Measurements from ENCODE around the gene TEX30. TPM values are rescaled to one million over a fixed set of nuclear protein-coding genes. Genes with fewer than 3 reads are reported as not detected.

TEX30 gene
- total RNA-seq = 1 to 10 TPM; 1.8 to 2.8 (median 2.1) TPM
- 1 to 10 TPM; 8.2 to 9.6 TPM for polyA plus RNA-seq

DNA sequence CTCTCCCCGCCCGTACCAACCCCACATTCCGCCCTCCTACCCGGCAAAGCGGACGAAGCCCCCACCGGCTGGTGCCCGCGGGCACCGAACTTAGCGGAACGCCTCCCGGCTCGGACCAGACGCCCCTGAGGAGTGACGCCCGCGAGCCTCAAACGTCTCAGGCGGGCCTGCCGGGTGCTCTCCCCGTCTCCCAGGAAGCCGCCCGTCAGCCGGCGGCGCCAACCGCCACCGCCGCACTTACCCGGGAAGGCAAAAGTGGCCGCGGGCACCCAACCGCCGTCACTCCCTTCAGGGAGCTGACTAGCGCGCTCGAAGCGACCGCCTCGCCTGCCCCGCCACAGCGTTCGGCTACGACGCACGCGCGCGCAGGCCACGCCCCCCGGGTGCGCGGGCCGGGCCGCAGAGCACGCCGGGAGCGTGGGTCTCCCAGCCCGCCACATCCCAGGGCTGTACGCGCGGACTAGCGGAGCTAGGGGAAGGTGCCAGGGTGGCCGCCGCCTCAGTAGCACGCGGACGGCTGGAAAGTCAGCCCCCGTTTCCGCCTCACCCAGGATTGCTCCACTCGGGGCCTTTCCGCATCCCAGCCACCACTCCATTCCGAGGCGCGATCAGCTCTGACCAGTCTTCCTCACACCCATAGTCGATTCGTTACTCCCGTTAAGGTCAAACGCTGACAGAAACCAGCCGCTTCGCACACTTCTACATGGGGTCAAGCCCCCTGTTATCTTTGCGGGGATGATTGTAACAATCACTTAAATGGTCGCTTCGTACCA lies at the start of gene TEX30:
Gene TEX30, minus strand, starts transcription at position 346 of the 773 bp plus-strand sequence. CDS start 3,760 bp downstream, outside the sequence.
- Histone ChIP-seq H3K4me3 (peak within 1 kb of the TSS; percentile 43 to 91 (median 80)), H3K36me3 (no peaks in the 10 kb centered on the region), H3K27me3 (no peaks in the 10 kb centered on the region), H3K4me1 (peaks cover 0 to 3% (median 0%) of the 10 kb centered on the region in 3 donors), H3K9me3 (no peaks in the 10 kb centered on the region), H3K27ac (peak within 1 kb of the TSS; percentile 74 to 84 (median 81))
- ATAC-seq (peak; percentile 98 to 100 (median 99)), FAIRE-seq (no peak), DNase-seq (peak; percentile 76 to 95 (median 90))
- 1% methylated on average over 68 to 85 of the region's 85 CpGs for WGBS, 2 donors
- intact Hi-C loops (cut with DNase I) = no loop called here
- TF ChIP-seq, protein P1, sequence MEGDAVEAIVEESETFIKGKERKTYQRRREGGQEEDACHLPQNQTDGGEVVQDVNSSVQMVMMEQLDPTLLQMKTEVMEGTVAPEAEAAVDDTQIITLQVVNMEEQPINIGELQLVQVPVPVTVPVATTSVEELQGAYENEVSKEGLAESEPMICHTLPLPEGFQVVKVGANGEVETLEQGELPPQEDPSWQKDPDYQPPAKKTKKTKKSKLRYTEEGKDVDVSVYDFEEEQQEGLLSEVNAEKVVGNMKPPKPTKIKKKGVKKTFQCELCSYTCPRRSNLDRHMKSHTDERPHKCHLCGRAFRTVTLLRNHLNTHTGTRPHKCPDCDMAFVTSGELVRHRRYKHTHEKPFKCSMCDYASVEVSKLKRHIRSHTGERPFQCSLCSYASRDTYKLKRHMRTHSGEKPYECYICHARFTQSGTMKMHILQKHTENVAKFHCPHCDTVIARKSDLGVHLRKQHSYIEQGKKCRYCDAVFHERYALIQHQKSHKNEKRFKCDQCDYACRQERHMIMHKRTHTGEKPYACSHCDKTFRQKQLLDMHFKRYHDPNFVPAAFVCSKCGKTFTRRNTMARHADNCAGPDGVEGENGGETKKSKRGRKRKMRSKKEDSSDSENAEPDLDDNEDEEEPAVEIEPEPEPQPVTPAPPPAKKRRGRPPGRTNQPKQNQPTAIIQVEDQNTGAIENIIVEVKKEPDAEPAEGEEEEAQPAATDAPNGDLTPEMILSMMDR (IDR thresholded peaks at IDR 0.05) = no peak

DNA sequence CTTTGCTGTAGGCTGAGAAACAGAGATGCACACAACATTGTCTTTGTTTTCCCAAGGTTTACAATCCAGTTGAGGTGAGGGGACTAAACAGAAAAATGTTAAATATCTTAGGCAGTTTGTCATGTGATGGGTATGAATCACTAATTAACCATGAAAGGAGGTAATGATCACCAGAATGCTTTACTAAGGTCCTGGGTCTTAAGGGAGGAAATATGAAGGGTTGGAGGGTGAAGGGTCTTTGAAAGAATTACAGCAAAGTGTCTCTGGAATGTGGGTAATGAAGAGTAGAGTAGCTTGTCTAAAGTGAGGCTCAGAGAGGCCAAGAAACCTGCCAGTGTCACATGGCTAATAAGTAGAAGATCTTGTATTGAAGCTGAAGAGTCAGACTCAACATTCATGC lies 44.3 kb upstream of the TEX30 start:
- DNase-seq = no peak
- no peak for FAIRE-seq
- peaks cover 0 to 4% (median 3%) of the 10 kb centered on the region in 3 donors for H3K4me1 ChIP-seq
- no peaks in the 10 kb centered on the region for H3K9me3 ChIP-seq
- no peak overlapping the region for H3K27ac ChIP-seq
- no peak overlapping the region for H3K4me3 ChIP-seq
- TF ChIP-seq, protein P1 (IDR thresholded peaks at IDR 0.05) = no peak
- peaks cover 0 to 16% (median 0%) of the 10 kb centered on the region in 3 donors for H3K36me3 ChIP-seq
- H3K27me3 ChIP-seq = no peaks in the 10 kb centered on the region
- ATAC-seq = peak in 1 of 4 donors; percentile 29
- intact Hi-C loops (cut with DNase I) = no loop called here

DNA sequence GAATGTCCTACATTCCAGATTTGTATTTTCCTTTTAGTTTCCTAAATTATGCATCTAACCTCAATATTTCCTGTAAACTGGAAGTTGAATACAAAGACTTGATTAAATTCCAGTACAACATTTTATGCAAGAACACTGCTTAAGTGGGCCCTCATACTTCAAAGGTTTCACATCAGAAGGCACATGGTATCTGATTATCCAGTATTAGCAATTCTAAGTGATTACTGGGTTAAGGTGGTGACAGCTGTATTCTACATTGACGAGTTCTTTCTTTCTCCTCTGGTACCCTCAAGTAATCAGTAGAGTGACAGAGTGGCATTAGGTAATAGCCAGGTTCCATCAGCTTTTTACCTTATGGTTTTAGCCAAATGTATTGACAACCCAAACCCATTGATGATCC lies 43.7 kb upstream of the TEX30 start:
- peaks cover 0 to 6% (median 3%) of the 10 kb centered on the region in 3 donors for H3K4me1 ChIP-seq
- H3K27ac ChIP-seq = peak overlapping the region in 1 of 4 donors; percentile 13
- intact Hi-C loops (cut with DNase I) = no loop called here
- H3K27me3 ChIP-seq = no peaks in the 10 kb centered on the region
- H3K9me3 ChIP-seq = no peaks in the 10 kb centered on the region
- ATAC-seq (no peak), DNase-seq (no peak), FAIRE-seq (no peak)
- H3K4me3 ChIP-seq = no peak overlapping the region
- H3K36me3 ChIP-seq = peaks cover 0 to 16% (median 0%) of the 10 kb centered on the region in 3 donors
- WGBS, 2 donors = 67 to 96% methylated on average over 1 of the region's 1 CpG
- TF ChIP-seq, protein P1 (IDR thresholded peaks at IDR 0.05) = no peak

DNA sequence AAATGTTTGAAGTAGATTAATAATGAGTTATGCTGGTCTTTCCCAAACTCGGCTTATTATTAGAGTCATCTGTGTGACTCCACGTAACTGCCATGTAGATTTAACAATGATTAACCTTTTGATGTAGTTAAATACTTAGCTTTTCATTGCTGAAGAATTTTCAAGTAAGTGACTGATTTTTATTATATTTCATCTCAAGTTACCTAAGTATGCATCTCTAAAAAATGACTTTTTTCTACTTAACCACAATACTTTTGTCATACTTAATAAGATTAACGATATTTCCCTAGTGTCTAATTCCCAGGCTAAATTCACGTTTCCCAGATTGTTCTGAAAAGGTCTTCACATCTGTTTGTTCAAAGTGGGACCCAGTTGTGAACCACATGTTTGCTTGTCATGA lies 43.1 kb upstream of the TEX30 start:
- Histone ChIP-seq H3K27me3 (no peaks in the 10 kb centered on the region), H3K36me3 (peaks cover 0 to 11% (median 0%) of the 10 kb centered on the region in 3 donors), H3K4me1 (peaks cover 0 to 6% (median 3%) of the 10 kb centered on the region in 3 donors), H3K4me3 (no peak overlapping the region), H3K27ac (peak overlapping the region in 1 of 4 donors; percentile 8), H3K9me3 (no peaks in the 10 kb centered on the region)
- DNase-seq = no peak
- WGBS, 2 donors = 65 to 66% methylated on average over 4 of the region's 4 CpGs
- intact Hi-C loops (cut with DNase I) = no loop called here
- no peak for FAIRE-seq
- ATAC-seq = no peak
- TF ChIP-seq, protein P1 (IDR thresholded peaks at IDR 0.05) = no peak

DNA sequence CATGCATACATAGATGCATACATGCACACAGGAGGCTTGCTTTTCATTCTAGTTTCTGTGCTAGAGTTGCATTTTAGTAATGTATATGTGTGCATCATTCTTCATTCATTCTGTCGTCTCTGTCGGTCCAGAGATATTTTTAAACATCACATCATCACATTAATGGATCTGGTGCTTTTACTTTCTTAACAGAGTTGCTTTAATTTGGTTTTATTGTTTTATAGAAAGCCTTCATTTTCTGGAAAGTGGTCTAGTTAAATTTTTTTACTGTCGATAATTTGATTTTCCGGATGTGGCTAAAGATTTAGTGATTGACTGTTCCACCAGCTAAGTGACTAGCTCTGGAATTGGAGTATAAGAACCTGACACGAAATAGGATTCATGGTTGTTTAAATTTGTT lies 42.2 kb upstream of the TEX30 start:
- TF ChIP-seq, protein P1 (IDR thresholded peaks at IDR 0.05) = no peak
- H3K4me3 ChIP-seq = no peak overlapping the region
- 90 to 97% methylated on average over 5 of the region's 5 CpGs for WGBS, 2 donors
- H3K27ac ChIP-seq = no peak overlapping the region
- FAIRE-seq (no peak), DNase-seq (no peak), ATAC-seq (no peak)
- H3K4me1 ChIP-seq = peaks cover 0 to 6% (median 3%) of the 10 kb centered on the region in 3 donors
- intact Hi-C loops (cut with DNase I) = no loop called here
- no peaks in the 10 kb centered on the region for H3K9me3 ChIP-seq
- H3K27me3 ChIP-seq = no peaks in the 10 kb centered on the region
- H3K36me3 ChIP-seq = peaks cover 0 to 1% (median 0%) of the 10 kb centered on the region in 3 donors

Measured in pancreas (tissue), 10 donors.